Measurements from ENCODE around the gene ETS1.

The ETS1 gene

GRCh38 chr11:128480066-128480465 is 107.3 kb downstream of the ETS1 start:
- DNase-seq (ENCODE audit: low read depth), result no peak

GRCh38 chr11:128479144-128479543 is 108.2 kb downstream of the ETS1 start:
- no peak for DNase-seq (ENCODE audit: low read depth)

GRCh38 chr11:128478305-128478704 is 109.1 kb downstream of the ETS1 start:
- DNase-seq (ENCODE audit: low read depth), result no peak

- DNase-seq (ENCODE audit: low read depth), result no peak
Observed at GRCh38 chr11:128477811-128478210, 109.5 kb downstream of the ETS1 start.

GRCh38 chr11:128477278-128477677 is 110.1 kb downstream of the ETS1 start:
- DNase-seq (ENCODE audit: low read depth), result no peak

GRCh38 chr11:128476729-128477128 is 110.6 kb downstream of the ETS1 start:
- no peak for DNase-seq (ENCODE audit: low read depth)

GRCh38 chr11:128476049-128476448 is 111.3 kb downstream of the ETS1 start:
- DNase-seq (ENCODE audit: low read depth), result no peak

- DNase-seq (ENCODE audit: low read depth), result no peak
Observed at GRCh38 chr11:128474036-128474874, 113.1 kb downstream of the ETS1 start.

- DNase-seq (ENCODE audit: low read depth), result no peak
Observed at GRCh38 chr11:128473636-128474035, 113.7 kb downstream of the ETS1 start.

GRCh38 chr11:128472128-128473089 is 114.9 kb downstream of the ETS1 start:
- DNase-seq (ENCODE audit: low read depth), result peak; percentile 70

GRCh38 chr11:128471138-128471661 is 116.2 kb downstream of the ETS1 start:
- DNase-seq (ENCODE audit: low read depth), result no peak

GRCh38 chr11:128470081-128470480 is 117.3 kb downstream of the ETS1 start:
- DNase-seq (ENCODE audit: low read depth), result no peak

- DNase-seq (ENCODE audit: low read depth), result no peak
Observed at GRCh38 chr11:128469220-128469619, 118.1 kb downstream of the ETS1 start.

- DNase-seq (ENCODE audit: low read depth), result peak; percentile 51
Observed at GRCh38 chr11:128468111-128468510, 119.2 kb downstream of the ETS1 start.

GRCh38 chr11:128467610-128468041 is 119.7 kb downstream of the ETS1 start:
- DNase-seq (ENCODE audit: low read depth), result peak; percentile 99

GRCh38 chr11:128467041-128467440 is 120.3 kb downstream of the ETS1 start:
- no peak for DNase-seq (ENCODE audit: low read depth)

GRCh38 chr11:128465946-128466705 is 121.2 kb downstream of the ETS1 start:
- no peak for DNase-seq (ENCODE audit: low read depth)

GRCh38 chr11:128465531-128465930 is 121.8 kb downstream of the ETS1 start:
- no peak for DNase-seq (ENCODE audit: low read depth)

GRCh38 chr11:128464878-128465450 is 122.4 kb downstream of the ETS1 start:
- no peak for DNase-seq (ENCODE audit: low read depth)

GRCh38 chr11:128463979-128464378 is 123.4 kb downstream of the ETS1 start:
- no peak for DNase-seq (ENCODE audit: low read depth)

- no peak for DNase-seq (ENCODE audit: low read depth)
Observed at GRCh38 chr11:128463371-128463829, 124.0 kb downstream of the ETS1 start.

All from ELR (cell line).